ENCODE data around the gene CREB5.

DNA sequence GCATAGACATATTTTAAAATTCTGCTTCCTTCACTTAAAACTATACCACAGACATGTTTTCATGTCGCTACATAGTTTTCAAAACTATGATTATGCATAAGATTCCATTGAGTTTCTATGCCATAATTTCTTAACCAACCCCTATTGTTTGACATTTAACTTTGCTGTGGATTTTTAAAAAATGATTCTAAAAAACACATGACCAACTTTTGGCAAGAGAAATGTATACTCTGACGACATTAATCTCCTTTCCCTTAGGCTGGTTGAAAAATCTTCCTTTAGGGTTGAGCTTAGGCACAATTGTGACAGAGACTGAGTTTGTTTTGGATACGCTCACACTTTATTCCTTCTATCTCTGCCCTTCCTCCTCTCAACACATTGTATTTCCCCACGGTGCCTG, 14.9 kb downstream of the CREB5 start:
- TF ChIP-seq, protein P1, sequence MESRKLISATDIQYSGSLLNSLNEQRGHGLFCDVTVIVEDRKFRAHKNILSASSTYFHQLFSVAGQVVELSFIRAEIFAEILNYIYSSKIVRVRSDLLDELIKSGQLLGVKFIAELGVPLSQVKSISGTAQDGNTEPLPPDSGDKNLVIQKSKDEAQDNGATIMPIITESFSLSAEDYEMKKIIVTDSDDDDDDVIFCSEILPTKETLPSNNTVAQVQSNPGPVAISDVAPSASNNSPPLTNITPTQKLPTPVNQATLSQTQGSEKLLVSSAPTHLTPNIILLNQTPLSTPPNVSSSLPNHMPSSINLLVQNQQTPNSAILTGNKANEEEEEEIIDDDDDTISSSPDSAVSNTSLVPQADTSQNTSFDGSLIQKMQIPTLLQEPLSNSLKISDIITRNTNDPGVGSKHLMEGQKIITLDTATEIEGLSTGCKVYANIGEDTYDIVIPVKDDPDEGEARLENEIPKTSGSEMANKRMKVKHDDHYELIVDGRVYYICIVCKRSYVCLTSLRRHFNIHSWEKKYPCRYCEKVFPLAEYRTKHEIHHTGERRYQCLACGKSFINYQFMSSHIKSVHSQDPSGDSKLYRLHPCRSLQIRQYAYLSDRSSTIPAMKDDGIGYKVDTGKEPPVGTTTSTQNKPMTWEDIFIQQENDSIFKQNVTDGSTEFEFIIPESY (IDR thresholded peaks at IDR 0.05; ENCODE audit: extremely low read depth, insufficient replicate concordance, low read length) = no peak
- no peak for TF ChIP-seq POLR2AphosphoS5 (IDR thresholded peaks at IDR 0.05; ENCODE audit: low read depth, low read length)
- no peak for TF ChIP-seq POLR2A (IDR thresholded peaks at IDR 0.05; ENCODE audit: borderline replicate concordance, extremely low read depth, insufficient read depth, insufficient read length)
